ENCODE results near the gene NOSTRIN.

- no peak for TF ChIP-seq CTCF (IDR thresholded peaks at IDR 0.05)
- TF ChIP-seq POLR2AphosphoS5 (IDR thresholded peaks at IDR 0.05) = no peak
- TF ChIP-seq POLR2A (IDR thresholded peaks at IDR 0.05) = no peak
Measured at GRCh38 chr2:168809537-168809936, 7.1 kb downstream of the NOSTRIN start.

Measured in gastroesophageal sphincter (tissue), 3 donors.